GM18951 (cell line): ENCODE measurements around the gene TRIM49D2.
"Not testable (repeated sequence)": the region's sequence is repeated elsewhere in the genome, so short reads cannot be mapped to it uniquely, and the experiment has no call there.

Experiments
- POLR2A ChIP-seq: IDR thresholded peaks from 4 replicates; pipeline ENCODE4 v1.6.1; 2011; ENCODE audit warnings: mild to moderate bottlenecking; ENCODE audit not compliant: insufficient read length, insufficient read depth; ENCODE audit errors: extremely low read depth
- in situ Hi-C: fragments of 300-500 bp; cut with MboI; formaldehyde crosslinking; loops from one replicate; pipeline ENCODE4 v1.12.0; 2022; ENCODE audit warnings: low sequenced_read_pairs, mixed read lengths, inconsistent platforms; ENCODE audit not compliant: unreplicated experiment

The TRIM49D2 gene, protein sequence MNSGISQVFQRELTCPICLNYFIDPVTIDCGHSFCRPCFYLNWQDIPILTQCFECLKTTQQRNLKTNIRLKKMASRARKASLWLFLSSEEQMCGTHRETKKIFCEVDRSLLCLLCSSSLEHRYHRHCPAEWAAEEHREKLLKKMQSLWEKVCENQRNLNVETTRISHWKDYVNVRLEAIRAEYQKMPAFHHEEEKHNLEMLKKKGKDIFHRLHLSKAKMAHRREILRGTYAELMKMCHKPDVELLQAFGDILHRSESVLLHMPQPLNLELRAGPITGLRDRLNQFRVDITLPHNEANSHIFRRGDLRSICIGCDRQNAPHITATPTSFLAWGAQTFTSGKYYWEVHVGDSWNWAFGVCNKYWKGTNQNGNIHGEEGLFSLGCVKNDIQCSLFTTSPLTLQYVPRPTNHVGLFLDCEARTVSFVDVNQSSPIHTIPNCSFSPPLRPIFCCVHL

DNA sequence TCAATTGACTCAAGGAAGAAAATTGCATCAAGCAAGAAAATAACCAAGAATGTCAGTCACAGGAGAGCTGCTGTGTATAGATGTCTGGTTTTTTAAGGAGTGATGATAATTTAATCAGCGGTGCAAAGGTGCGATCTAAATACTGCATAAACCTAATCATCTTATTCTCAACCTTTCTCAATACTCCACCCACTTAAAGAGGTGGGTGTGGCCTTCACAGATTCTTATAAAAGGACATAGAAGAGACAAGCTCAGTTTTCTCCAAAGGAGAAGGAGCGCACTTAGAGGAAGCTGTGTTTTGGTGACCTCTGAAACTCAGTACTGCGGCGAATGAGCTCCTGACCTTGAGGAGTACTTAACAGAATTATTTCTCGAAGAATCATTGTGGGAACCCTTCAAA is at the start of gene TRIM49D2:
Gene TRIM49D2 (plus strand): TSS at position 301 of the 400 bp plus-strand sequence. CDS start 2,698 bp downstream, outside the sequence.
- in situ Hi-C loops = not testable (repeated sequence)

DNA sequence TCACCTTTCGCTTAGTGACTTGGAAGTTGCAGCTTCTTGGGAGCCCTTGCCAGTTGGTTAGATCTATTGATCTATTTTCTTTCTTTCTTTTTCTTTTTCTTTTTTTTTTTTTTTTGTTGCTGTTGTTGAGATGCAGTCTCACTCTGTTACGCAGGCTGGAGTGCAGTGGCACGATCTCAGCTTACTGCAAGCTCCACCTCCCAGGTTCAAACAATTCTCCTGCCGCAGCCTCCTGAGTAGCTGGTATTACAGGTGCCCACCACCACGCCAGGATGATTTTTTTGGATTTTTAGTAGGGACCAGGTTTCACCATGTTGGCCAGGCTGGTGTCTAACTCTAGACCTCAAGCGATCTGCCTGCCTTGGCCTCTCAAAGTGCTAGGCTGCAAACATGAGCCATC is 46.4 kb upstream of the TRIM49D2 start:
- in situ Hi-C loops = not testable (repeated sequence)

DNA sequence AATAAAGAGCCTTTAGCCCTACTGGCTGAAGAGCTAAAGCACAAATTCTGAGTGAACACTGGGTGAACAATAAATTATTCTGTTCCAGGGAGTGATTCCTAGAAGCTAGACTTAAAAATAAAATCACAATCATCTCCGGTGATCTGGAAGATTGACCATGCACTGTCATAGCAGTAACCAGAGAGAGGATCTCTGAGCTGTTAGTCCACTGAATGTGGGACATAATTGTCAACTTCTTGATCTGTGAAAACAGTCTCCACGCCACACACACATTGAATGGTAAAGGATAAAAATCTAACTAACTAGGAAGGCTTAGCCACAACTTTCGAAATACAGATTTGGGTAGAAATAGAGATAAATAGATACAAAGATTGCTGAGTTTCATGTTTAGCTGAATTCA is 30.6 kb upstream of the TRIM49D2 start:
- in situ Hi-C loops = not testable (repeated sequence)

DNA sequence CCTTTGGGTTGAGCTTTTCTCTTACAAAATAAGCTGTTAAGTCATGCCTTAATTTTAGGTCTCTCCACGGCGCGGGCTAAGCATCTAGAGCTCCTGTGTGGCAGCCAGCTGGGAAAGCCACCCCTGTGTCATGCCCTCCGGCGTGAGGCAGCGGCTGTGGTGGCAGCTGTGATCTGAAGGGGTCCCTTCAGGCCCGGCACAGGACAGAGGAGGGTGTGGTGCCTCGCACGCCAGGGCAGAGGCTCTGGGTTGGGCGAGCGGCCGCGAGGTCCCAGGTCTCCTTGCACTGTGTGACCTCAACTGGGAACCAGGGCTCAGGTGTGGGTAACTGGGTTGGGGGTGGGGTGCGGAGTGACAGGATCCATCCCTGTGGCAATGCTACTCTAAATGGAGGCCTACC is 23.1 kb upstream of the TRIM49D2 start:
- in situ Hi-C loops = not testable (repeated sequence)

DNA sequence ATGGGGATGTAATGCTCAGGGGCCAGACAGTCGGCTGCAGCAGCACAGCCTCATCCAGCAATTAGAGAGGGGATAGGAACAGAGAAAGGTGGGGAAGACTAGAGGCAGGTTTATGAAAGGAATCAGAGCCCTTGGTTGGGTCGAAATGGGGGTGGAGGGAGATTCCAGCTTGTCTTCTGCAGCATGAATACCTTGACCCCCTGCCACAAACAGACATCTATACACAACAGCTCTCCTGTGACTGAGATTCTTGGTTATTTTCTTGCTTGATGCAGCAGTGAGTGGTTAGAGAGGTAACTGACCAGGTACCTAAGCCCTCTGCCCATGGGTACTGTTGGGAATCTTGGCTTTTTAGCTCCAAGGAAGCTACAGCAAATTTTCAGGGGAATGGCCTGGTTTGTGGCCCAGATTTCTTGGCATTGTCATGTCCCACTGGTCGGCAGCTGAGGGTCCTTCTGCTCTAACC is 1.6 kb upstream of the TRIM49D2 start, which contains the start of gene TRIM49D1:
Gene TRIM49D1 (minus strand): TSS at position 51 of the 466 bp plus-strand sequence. CDS start 4,535 bp downstream, outside the sequence.
- TF ChIP-seq POLR2A = no peak
- in situ Hi-C loops = no loop called here

DNA sequence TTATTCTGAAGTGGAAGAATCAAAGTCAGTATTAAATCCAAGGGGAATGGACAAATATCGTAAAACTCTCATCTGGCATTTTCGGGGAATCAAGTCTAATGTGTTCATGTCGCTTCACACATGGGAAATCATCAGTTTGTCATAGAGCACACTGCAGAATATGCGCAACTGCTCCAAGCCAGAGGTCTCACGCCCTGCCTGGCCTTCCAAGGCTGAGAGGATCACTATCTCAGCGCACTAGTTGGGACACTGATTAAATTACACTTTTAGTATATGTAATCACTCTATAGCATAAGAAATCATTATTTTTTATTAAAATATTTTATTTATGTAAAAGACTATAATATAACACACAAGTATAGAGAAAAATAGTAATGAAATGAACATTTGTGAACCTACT is 37.0 kb downstream of the TRIM49D2 start:
- in situ Hi-C loops = not testable (repeated sequence)

DNA sequence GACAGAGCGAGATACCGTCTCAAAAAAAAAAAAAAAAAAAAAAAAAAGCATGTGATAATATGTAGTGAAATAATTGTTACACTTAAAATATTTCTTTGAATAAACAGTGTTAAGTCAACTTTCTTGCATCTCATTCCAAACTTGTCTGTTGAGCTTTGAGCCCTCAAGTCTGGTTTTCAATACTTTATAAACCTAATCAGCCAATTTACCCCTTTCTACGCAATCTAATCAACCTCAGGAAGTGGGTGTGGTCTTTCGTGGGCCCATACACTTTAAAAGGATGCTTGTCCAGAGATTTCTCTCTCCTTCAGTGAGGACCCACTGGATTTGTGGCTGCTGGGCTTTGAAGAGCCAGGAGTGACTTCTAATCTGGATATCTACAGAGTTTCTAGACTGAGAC is 41.9 kb downstream of the TRIM49D2 start, which contains the start of gene TRIM64:
Gene TRIM64 (plus strand): TSS at position 301 of the 400 bp plus-strand sequence. CDS start 2,467 bp downstream, outside the sequence.
- in situ Hi-C loops = not testable (repeated sequence)
